H1 (cell line): ENCODE results near the gene AKT1.

Experiments used
- ATF2 ChIP-seq: IDR thresholded peaks from 2 replicates; pipeline ENCODE4 v1.6.1; 2012; ENCODE audit warnings: low read length, inconsistent platforms
- CEBPB ChIP-seq: IDR thresholded peaks from 2 replicates; pipeline ENCODE4 v1.6.1; 2012; ENCODE audit warnings: low read depth, low read length
- CTCF ChIP-seq, 3 experiments: IDR thresholded peaks; 1 replicate in 2 of 3; 2 replicates in 1 of 3; pipeline versions ENCODE4 v1.5.1 to v1.6.1; 2011; ENCODE audit warnings: low read length in 3 of 3, mild to moderate bottlenecking in 3 of 3, inconsistent platforms in 2 of 3, low read depth in 1 of 3, moderate library complexity in 1 of 3; ENCODE audit not compliant: insufficient read depth in 1 of 3; ENCODE audit errors: control extremely low read depth in 1 of 3
- EP300 ChIP-seq, 2 experiments: IDR thresholded peaks; 1 replicate in 1 of 2; 2 replicates in 1 of 2; pipeline ENCODE4 v1.6.1; 2011 to 2012; ENCODE audit warnings: low read depth in 2 of 2, low read length in 2 of 2, mild to moderate bottlenecking in 2 of 2, borderline replicate concordance in 1 of 2, inconsistent platforms in 1 of 2, moderate library complexity in 1 of 2
- HDAC6 ChIP-seq: IDR thresholded peaks from one replicate; pipeline ENCODE4 v1.7.1; 2012; ENCODE audit warnings: low read depth, mild to moderate bottlenecking, inconsistent platforms, low read length, moderate library complexity
- PHF8 ChIP-seq: fragments of 200-600 bp; sonication (generic); conservative IDR thresholded peaks from 2 replicates; pipeline ENCODE4 v1.7.1; 2012; ENCODE audit warnings: low read depth, mild to moderate bottlenecking, inconsistent platforms, low read length, moderate library complexity
- RBBP5 ChIP-seq: IDR thresholded peaks from 2 replicates; pipeline ENCODE4 v1.7.1; 2012; ENCODE audit warnings: low read depth, mild to moderate bottlenecking, inconsistent platforms, low read length, moderate library complexity, borderline replicate concordance
- RXRA ChIP-seq: IDR thresholded peaks from 2 replicates; pipeline ENCODE4 v1.6.1; 2011; ENCODE audit warnings: low read depth, mild to moderate bottlenecking, low read length, moderate library complexity; ENCODE audit not compliant: insufficient read depth
- ZNF274 ChIP-seq: IDR thresholded peaks from 2 replicates; pipeline ENCODE4 v1.7.0; 2012; ENCODE audit warnings: low read length, borderline replicate concordance; ENCODE audit errors: extremely low read depth

DNA sequence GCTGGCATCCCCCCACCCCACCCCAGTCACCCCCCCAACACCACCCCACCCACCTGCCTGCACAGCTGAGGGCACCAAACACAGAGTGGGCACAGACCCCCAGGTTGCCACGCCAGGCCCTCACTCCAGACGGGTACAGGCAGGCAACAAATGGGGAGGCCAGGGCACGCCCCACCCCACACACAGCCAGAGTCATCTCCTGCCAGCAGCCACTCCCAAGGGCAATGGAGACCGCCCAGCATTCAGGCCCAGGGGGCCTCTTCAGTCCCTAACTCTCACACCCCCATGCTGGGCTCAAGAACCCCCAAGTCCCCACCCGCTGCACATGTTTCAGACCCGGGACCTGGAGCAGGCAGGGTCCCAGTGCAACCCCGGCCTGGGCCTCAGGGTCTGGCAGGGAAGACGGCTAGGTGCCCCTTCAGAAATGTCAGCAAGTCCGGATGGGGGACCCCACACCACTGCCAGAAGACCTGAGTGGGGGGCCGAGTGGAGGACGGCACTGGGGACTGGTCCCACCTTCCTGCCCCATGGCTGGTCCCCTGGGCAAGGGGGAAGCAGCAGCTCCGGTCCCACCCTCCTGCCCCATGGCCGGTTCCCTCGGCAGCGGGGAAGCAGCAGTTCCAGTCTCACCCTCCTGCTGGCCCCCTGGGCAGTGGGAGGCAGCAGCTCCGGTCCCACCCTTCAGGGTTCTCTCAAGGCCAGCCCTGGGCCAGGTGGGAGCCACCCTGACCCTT is 11.9 kb downstream of the AKT1 start:
- TF ChIP-seq CTCF (IDR thresholded peaks at IDR 0.05; ENCODE audit: control extremely low read depth in 1 of 3, insufficient read depth in 1 of 3, low read depth in 1 of 3, low read length in 3 of 3) (no peak), EP300 (IDR thresholded peaks at IDR 0.05; ENCODE audit: borderline replicate concordance in 1 of 2, low read depth in 2 of 2, low read length in 2 of 2) (no peak), CEBPB (no peak), HDAC6 (no peak), PHF8 (no peak), ATF2 (no peak), ZNF274 (no peak), RBBP5 (no peak), RXRA (no peak)
